ENCODE data around the gene CNOT8.

GRCh38 chr5:154878642-154879335 lies 20.4 kb downstream of the CNOT8 start:
- no peak for TF ChIP-seq CTCF (conservative IDR thresholded peaks at IDR 0.05 in 1 of 2, IDR thresholded peaks at IDR 0.05 in 1 of 2; ENCODE audit: extremely low read depth in 1 of 2, insufficient read depth in 1 of 2, low read depth in 1 of 2, low read length in 2 of 2)
- no peak for TF ChIP-seq EZH2 (IDR thresholded peaks at IDR 0.05; ENCODE audit: borderline replicate concordance, low read length)

Data from mammary epithelial cell (primary cell).